ENCODE measurements around the gene TGFB2.

DNA sequence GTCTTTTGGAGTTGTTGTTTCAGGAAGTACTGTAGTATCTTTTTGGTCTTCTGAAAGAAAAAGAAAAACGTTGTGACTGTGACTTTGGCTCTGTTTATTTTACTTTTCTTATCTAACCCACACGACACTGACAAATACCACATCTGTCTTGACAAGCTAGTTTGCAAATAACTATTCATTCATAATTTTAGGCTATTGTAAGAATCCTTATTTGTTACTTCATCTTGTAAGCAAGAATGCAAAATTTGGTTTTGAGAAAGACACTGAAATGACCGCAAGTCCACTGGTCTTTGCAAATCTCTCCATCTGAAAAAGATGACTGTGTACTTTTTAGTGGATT lies 12.7 kb downstream of the TGFB2 start:
- TF ChIP-seq CTCF (conservative IDR thresholded peaks at IDR 0.05; ENCODE audit: low read length) = no peak
- TF ChIP-seq EZH2phosphoT487 (IDR thresholded peaks at IDR 0.05; ENCODE audit: borderline replicate concordance, low read depth, low read length) = no peak
